ENCODE results near the gene PERM1.
"Not testable (repeated sequence)": the region's sequence is repeated elsewhere in the genome, so short reads cannot be mapped to it uniquely, and the experiment has no call there.

PERM1 gene

GRCh38 chr1:947958-948357 is 33.9 kb downstream of the PERM1 start:
- no peak for DNase-seq (ENCODE audit: low spot score)

- DNase-seq (ENCODE audit: low spot score) = not testable (repeated sequence)
These were observed 35.1 kb downstream of the PERM1 start for GRCh38 chr1:946811-947210.

GRCh38 chr1:945688-946556 is 36.0 kb downstream of the PERM1 start:
- DNase-seq (ENCODE audit: low spot score) = no peak

GRCh38 chr1:944341-945325 is 37.3 kb downstream of the PERM1 start:
- DNase-seq (ENCODE audit: low spot score) = no peak

- DNase-seq (ENCODE audit: low spot score) = no peak
These were observed 38.1 kb downstream of the PERM1 start for GRCh38 chr1:943545-944340.

GRCh38 chr1:942864-943533 is 38.9 kb downstream of the PERM1 start:
- no peak for DNase-seq (ENCODE audit: low spot score)

GRCh38 chr1:942411-942821 is 39.5 kb downstream of the PERM1 start:
- DNase-seq (ENCODE audit: low spot score) = no peak

GRCh38 chr1:941588-942383 is 40.1 kb downstream of the PERM1 start:
- peak; percentile 88 for DNase-seq (ENCODE audit: low spot score)

- no peak for DNase-seq (ENCODE audit: low spot score)
These were observed 40.8 kb downstream of the PERM1 start for GRCh38 chr1:941015-941587.

GRCh38 chr1:940107-941014 is 41.5 kb downstream of the PERM1 start:
- peak; percentile 84 for DNase-seq (ENCODE audit: low spot score)

- DNase-seq (ENCODE audit: low spot score) = no peak
These were observed 42.3 kb downstream of the PERM1 start for GRCh38 chr1:939511-940106.

GRCh38 chr1:938711-939489 is 43.0 kb downstream of the PERM1 start:
- DNase-seq (ENCODE audit: low spot score) = no peak

- DNase-seq (ENCODE audit: low spot score) = no peak
These were observed 43.7 kb downstream of the PERM1 start for GRCh38 chr1:938088-938683.

- no peak for DNase-seq (ENCODE audit: low spot score)
These were observed 44.4 kb downstream of the PERM1 start for GRCh38 chr1:937521-937920.

- DNase-seq (ENCODE audit: low spot score) = no peak
These were observed 45.3 kb downstream of the PERM1 start for GRCh38 chr1:936348-937264.

GRCh38 chr1:935751-936231 is 46.1 kb downstream of the PERM1 start:
- no peak for DNase-seq (ENCODE audit: low spot score)
